MG63 (cell line): Measurements from ENCODE around the gene ETV1. TPM values are rescaled to one million over a fixed set of nuclear protein-coding genes. Genes with fewer than 3 reads are reported as not detected.

Experiments
- DNase-seq: peaks from one replicate; pipeline ENCODE4 v3.0.0-alpha.2; 2020
- H3K27me3 ChIP-seq: fragments of 250-450 bp; sonication (Bioruptor Pico); 2 replicates; pipeline ENCODE4 v1.5.1; 2020; ENCODE audit warnings: mild to moderate bottlenecking, moderate library complexity
- H3K36me3 ChIP-seq: fragments of 250-450 bp; sonication (Bioruptor Pico); 2 replicates; pipeline ENCODE4 v1.5.1; 2020; ENCODE audit warnings: mild to moderate bottlenecking, moderate library complexity
- H3K4me3 ChIP-seq: fragments of 250-450 bp; sonication (Bioruptor Pico); 2 replicates; pipeline ENCODE4 v1.5.1; 2020; ENCODE audit warnings: mild to moderate bottlenecking, moderate library complexity
- H3K9me3 ChIP-seq: fragments of 250-450 bp; sonication (Bioruptor Pico); 2 replicates; pipeline ENCODE4 v1.5.1; 2020; ENCODE audit warnings: mild to moderate bottlenecking, moderate library complexity
- total RNA-seq: library from RNA; depleted of rRNA; stranded (reverse); fragments of >200 nt; shearing (Covaris generic); gene quantifications from 2 replicates; pipeline ENCODE4 v1.2.3, GENCODE V29; 2014; ENCODE audit warnings: low replicate concordance

The ETV1 gene
- total RNA-seq, 1 experiment from 2014 or later, result 19.1 TPM

DNA sequence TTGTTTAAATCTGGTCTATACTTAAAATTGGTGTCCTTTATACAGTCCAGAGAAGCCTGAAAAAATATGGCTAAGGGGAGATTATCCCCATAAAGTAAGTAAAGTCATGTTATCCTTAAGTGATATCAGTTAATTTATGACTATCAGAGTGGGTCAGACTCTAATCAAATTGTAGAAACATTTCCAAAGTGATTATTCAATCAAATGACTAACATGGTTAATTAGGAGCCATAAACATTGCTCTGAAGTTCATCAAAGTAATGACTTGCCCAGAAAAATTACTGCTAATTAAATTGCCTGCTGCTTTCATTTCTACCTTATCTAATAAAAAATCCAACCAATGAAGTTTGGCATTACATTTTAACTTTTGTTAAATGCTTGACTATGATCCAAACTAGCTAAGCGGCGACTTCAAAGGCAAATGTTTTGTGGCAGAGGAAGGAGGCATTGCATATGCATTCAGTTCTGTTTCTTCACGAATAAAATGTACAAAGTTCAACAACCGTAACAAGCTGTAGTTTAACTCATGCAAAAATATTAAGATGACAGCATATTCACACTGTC is 76.7 kb downstream of the ETV1 start:
- no peak for DNase-seq

GRCh38 chr7:13911909-13912308 is 77.6 kb downstream of the ETV1 start:
- no peaks in the 10 kb centered on the region for H3K27me3 ChIP-seq
- no peak overlapping the region for H3K4me3 ChIP-seq
- H3K36me3 ChIP-seq, result no peaks in the 10 kb centered on the region
- no peaks in the 10 kb centered on the region; the same call in 1 of the 2 replicates for H3K9me3 ChIP-seq
- no peak for DNase-seq

More for the DNA sequence above, 76.7 kb downstream of the ETV1 start:
- H3K36me3 ChIP-seq, result no peaks in the 10 kb centered on the region
- no peaks in the 10 kb centered on the region for H3K27me3 ChIP-seq
- no peak overlapping the region for H3K4me3 ChIP-seq
- H3K9me3 ChIP-seq, result no peaks in the 10 kb centered on the region; the same call in 1 of the 2 replicates

GRCh38 chr7:13910805-13911551 is 78.5 kb downstream of the ETV1 start:
- Histone ChIP-seq H3K27me3 (no peaks in the 10 kb centered on the region), H3K36me3 (no peaks in the 10 kb centered on the region), H3K9me3 (no peaks in the 10 kb centered on the region; the same call in 1 of the 2 replicates), H3K4me3 (no peak overlapping the region)
- no peak for DNase-seq

DNA sequence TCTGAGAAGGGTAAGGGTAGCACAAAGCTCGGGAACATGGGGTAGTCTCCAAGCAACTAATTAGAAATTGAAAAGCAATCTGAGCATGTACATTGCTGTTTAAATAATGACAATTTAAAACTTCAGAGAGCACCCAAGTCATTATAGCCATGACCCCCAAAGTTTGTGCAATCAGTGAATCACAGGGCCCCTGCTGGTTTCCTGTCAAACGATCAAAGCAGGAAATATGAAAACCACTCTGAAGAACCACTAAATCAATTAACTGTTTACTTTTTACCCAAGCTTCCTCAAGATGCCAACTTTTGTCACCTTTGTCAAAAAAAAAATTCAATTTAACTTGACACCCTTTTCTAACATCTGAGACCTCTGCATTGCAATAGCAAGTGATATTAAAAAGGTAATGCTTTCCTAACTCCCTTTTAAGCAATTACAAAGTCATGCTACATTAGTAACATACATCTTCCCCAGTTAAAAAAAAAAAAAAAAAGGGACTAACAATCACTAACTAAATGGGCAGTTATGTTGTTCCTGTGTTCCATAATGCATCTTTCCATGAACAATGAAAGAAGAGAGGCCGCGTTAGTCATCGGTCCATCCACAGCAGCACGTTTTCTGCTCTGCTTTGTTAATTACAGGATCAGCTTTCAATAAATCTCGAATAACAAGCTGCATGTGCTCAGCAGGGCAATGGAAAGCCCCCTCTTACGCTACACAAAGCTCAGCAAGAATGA is 80.6 kb downstream of the ETV1 start:
- DNase-seq, result peak; percentile 45
- Histone ChIP-seq H3K27me3 (no peaks in the 10 kb centered on the region), H3K9me3 (no peaks in the 10 kb centered on the region; the same call in 1 of the 2 replicates), H3K4me3 (no peak overlapping the region), H3K36me3 (no peaks in the 10 kb centered on the region; the same call in 1 of the 2 replicates)

DNA sequence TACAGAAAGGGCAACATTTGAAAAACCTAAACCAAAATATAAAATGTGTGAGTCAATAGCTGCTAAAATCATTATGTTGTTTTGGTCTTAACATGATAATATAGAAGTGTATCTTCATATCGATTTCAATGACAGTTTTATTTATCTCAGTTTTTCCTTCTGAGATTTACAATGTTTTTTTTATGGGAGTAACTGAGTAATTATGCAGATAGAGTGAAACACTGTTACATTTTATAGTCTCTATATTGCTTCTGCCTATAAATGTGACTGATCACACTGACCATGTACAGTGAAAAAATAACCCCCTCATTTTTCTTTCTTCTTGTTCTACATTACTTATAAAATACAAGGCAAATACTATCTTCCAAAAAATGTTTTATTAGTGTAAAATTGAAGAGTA is 81.6 kb downstream of the ETV1 start:
- no peak for DNase-seq
- no peaks in the 10 kb centered on the region for H3K27me3 ChIP-seq
- H3K4me3 ChIP-seq, result no peak overlapping the region
- no peaks in the 10 kb centered on the region; the same call in 1 of the 2 replicates for H3K36me3 ChIP-seq
- H3K9me3 ChIP-seq, result no peaks in the 10 kb centered on the region; the same call in 1 of the 2 replicates

- Histone ChIP-seq H3K4me3 (no peak overlapping the region), H3K27me3 (no peaks in the 10 kb centered on the region), H3K9me3 (no peaks in the 10 kb centered on the region), H3K36me3 (no peaks in the 10 kb centered on the region; the same call in 1 of the 2 replicates)
- no peak for DNase-seq
Measured at GRCh38 chr7:13904689-13905088, 84.8 kb downstream of the ETV1 start.

- no peaks in the 10 kb centered on the region; the same call in 1 of the 2 replicates for H3K36me3 ChIP-seq
- H3K4me3 ChIP-seq, result no peak overlapping the region
- no peak for DNase-seq
- no peaks in the 10 kb centered on the region for H3K27me3 ChIP-seq
- no peaks in the 10 kb centered on the region for H3K9me3 ChIP-seq
Measured at GRCh38 chr7:13904007-13904406, 85.5 kb downstream of the ETV1 start.

DNA sequence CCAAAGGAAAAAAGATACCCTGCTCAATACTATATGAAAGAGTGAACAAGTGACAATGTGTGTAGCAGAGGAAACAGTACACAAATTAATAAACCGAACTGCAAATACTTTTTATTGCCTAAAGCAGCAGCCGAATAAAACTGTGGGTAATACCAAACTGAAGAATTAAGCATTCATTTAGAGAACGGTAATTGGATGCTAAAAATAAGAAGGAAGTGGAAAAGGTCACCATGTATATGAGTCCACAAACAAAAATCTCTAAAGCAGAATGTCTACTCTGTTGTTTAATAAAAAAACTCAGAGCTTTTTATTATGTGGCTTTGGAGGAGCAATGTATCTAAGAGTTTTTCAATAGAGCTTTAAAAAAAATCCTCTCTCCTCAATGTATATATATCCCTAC is 87.9 kb downstream of the ETV1 start:
- no peaks in the 10 kb centered on the region for H3K27me3 ChIP-seq
- H3K4me3 ChIP-seq, result no peak overlapping the region
- H3K36me3 ChIP-seq, result no peaks in the 10 kb centered on the region; the same call in 1 of the 2 replicates
- DNase-seq, result no peak
- no peaks in the 10 kb centered on the region for H3K9me3 ChIP-seq

GRCh38 chr7:13898957-13899670 is 90.4 kb downstream of the ETV1 start:
- Histone ChIP-seq H3K4me3 (no peak overlapping the region), H3K27me3 (no peaks in the 10 kb centered on the region), H3K36me3 (no peaks in the 10 kb centered on the region), H3K9me3 (no peaks in the 10 kb centered on the region)
- DNase-seq, result no peak

DNA sequence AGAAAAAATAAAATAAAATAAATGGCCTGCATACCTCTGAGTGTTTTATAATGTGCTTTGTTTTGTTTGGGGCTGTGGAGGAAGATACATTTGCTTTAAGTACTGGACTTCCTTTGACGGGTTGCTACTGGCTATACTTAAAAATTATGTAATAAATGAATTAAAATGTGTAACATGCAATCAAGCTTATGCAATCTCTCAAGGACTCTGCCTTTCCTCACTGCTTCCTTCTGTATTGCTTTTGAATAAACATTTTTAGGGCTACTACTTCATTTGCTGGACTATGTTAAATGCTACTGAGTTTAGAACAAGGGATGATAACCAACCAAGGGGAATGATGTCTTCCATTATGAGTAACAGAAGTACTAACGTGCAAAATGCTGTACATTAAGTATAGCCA is 91.6 kb downstream of the ETV1 start:
- H3K36me3 ChIP-seq, result no peaks in the 10 kb centered on the region
- no peaks in the 10 kb centered on the region for H3K27me3 ChIP-seq
- DNase-seq, result no peak
- H3K9me3 ChIP-seq, result no peaks in the 10 kb centered on the region
- no peak overlapping the region for H3K4me3 ChIP-seq

DNA sequence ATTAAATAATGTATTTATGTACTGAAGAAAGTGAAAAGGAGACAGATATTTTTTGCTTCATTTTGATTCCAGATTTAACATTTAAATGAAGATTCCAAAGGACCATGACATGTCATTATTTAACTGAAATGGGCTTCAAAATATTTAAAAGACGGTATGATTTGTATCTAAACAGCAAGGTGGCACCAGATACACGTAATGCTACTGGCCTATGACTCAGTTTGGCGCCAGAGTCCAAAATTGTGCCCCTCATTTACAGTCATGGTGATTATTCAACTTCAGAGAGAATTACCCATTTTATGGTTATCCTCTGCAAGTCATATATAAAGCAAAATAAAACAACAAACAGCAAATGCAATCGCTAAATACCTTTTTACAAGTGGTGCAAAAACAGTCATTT is 94.5 kb downstream of the ETV1 start:
- Histone ChIP-seq H3K27me3 (no peaks in the 10 kb centered on the region), H3K9me3 (no peaks in the 10 kb centered on the region; the same call in 1 of the 2 replicates), H3K4me3 (no peak overlapping the region), H3K36me3 (no peaks in the 10 kb centered on the region)
- DNase-seq, result no peak

GRCh38 chr7:13894377-13894776 is 95.1 kb downstream of the ETV1 start:
- no peak for DNase-seq
- H3K27me3 ChIP-seq, result no peaks in the 10 kb centered on the region
- no peak overlapping the region for H3K4me3 ChIP-seq
- H3K36me3 ChIP-seq, result no peaks in the 10 kb centered on the region
- H3K9me3 ChIP-seq, result no peaks in the 10 kb centered on the region; the same call in 1 of the 2 replicates

DNA sequence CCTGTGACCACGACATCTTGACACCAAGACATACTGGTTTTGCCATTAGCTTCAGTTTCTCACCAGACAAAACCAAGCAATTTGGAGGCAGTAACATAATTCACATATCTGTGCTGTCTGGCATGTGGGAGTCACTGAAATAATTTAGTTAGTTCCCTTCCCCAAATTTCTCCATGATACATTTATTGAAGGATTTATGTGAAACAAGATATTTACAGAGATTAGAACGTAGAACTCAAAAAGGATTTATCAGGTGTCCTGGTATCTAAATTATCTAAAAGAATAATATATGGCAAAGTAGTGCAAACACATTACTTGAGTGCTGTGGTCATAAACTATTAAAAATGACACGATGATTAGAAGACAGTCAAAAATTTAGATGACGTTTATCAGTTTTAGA is 98.7 kb downstream of the ETV1 start:
- H3K9me3 ChIP-seq, result no peaks in the 10 kb centered on the region; the same call in 1 of the 2 replicates
- H3K36me3 ChIP-seq, result no peaks in the 10 kb centered on the region
- no peak for DNase-seq
- no peaks in the 10 kb centered on the region for H3K27me3 ChIP-seq
- H3K4me3 ChIP-seq, result no peak overlapping the region

DNA sequence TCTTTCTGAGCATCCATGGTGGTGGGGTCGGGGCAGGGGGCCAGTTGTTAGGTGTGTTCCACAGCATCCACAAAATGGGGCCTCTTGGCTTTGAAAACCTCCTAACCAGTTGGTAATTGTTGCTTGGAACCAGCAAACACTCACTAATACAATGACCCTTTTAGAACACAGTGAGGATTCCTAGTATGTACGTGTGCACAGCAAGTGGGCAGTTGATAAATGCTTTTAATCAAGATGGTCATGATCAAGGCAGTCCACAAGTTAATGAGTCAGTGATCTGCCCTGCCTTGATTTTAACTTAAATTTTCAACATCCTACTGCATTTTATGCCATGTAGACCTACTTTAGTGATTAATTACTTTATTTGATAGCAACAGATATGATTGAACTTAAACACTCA is 103.1 kb downstream of the ETV1 start:
- no peak overlapping the region for H3K4me3 ChIP-seq
- no peaks in the 10 kb centered on the region for H3K9me3 ChIP-seq
- DNase-seq, result no peak
- no peaks in the 10 kb centered on the region for H3K27me3 ChIP-seq
- no peaks in the 10 kb centered on the region for H3K36me3 ChIP-seq

GRCh38 chr7:13882051-13882450 is 107.4 kb downstream of the ETV1 start:
- H3K9me3 ChIP-seq, result no peaks in the 10 kb centered on the region
- H3K27me3 ChIP-seq, result no peaks in the 10 kb centered on the region
- H3K36me3 ChIP-seq, result no peaks in the 10 kb centered on the region
- no peak overlapping the region for H3K4me3 ChIP-seq
- no peak for DNase-seq

GRCh38 chr7:13880789-13881188 is 108.7 kb downstream of the ETV1 start:
- H3K36me3 ChIP-seq, result no peaks in the 10 kb centered on the region
- H3K4me3 ChIP-seq, result no peak overlapping the region
- no peaks in the 10 kb centered on the region for H3K27me3 ChIP-seq
- DNase-seq, result peak; percentile 51
- no peaks in the 10 kb centered on the region for H3K9me3 ChIP-seq
